ENCODE data around the gene IPO13. TPM values are rescaled to one million over a fixed set of nuclear protein-coding genes. Genes with fewer than 3 reads are reported as not detected.

Gene IPO13
- total and polyA plus RNA-seq, 10 of the 15 experiments (the other 5 are each of a cell fraction or from before 2014, with no cell fraction given) = 7.1 to 26.6 (median 15.9) TPM

DNA sequence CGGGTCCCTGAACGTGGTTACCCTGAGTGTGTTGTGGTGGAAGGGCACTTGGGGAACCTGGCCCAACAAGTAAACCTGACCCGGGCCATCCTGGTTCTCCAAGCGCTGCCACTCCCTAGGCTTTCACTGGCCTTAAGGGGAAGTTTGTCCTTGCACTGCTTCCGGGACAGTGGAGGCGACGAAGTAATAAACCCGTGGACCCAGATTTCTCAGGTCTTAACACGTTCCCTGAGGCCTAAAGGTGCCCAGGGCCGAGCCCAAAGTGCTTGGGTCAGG, 44.4 kb downstream of the IPO13 start:
- in situ Hi-C loops (cut with MboI) (no loop called here), intact Hi-C loops (cut with micrococcal nuclease; ENCODE audit: unreplicated experiment) (loop anchor here (5.0 kb wide), 1 partner anchor 41 kb away; the partner anchor contains the start of gene SLC6A9)
- ATAC-seq (no peak), DNase-seq (ENCODE audit: low read depth, low spot score) (no peak), FAIRE-seq (no peak)
- Histone ChIP-seq H2AFZ (ENCODE audit: control insufficient read depth, low read depth, low read length) (peak overlapping the region; percentile 91), H3K9me3 (replicated peaks; ENCODE audit: control insufficient read depth, insufficient read depth, low read length) (no peaks in the 10 kb centered on the region), H3K36me3 (ENCODE audit: control insufficient read depth in 2 of 2, insufficient read depth in 2 of 2, low read length in 1 of 2) (no peaks in the 10 kb centered on the region; a peak in 1 of 4 replicates), H3K27me3 (replicated peaks in 1 of 2; ENCODE audit: control insufficient read depth in 2 of 2, insufficient read depth in 2 of 2, low read length in 1 of 2) (no peaks in the 10 kb centered on the region), H3K4me1 (ENCODE audit: control insufficient read depth, insufficient read depth, low read length) (peaks cover 17% of the 10 kb centered on the region), H3K27ac (ENCODE audit: control insufficient read depth, insufficient read depth) (peak overlapping the region; percentile 42; the same call in 1 of the 2 replicates), H3K4me3 (peak overlapping the region; percentile 72), H3K4me2 (ENCODE audit: control insufficient read depth, insufficient read depth) (peak overlapping the region; percentile 23), H4K20me1 (ENCODE audit: control insufficient read depth, insufficient read depth) (no peaks in the 10 kb centered on the region), H3K79me2 (ENCODE audit: control insufficient read depth, insufficient read depth, low read length) (no peaks in the 10 kb centered on the region), H3K9ac (ENCODE audit: control insufficient read depth, insufficient read depth, low read length) (peak overlapping the region; percentile 39; the same call in 1 of the 2 replicates)
- BruUV-seq (replicated peaks) = no TSS peak
- CTCF ChIA-PET = interaction anchor here (1.1 to 2.5 kb wide), 3 partner anchors 15 to 227 kb away, joined by 3 to 23 read pairs (median 4); no protein-coding TSS in a partner anchor
- 2% methylated on average over 10 of the region's 10 CpGs for WGBS (ENCODE audit: insufficient coverage, insufficient replicate concordance, low lambda C conversion rate, missing lambda C conversion rate)
- SMC1A ChIA-PET (ENCODE audit: uncharacterized antibody, unreplicated experiment) = interaction anchor here (0.9 kb wide), 1 partner anchor 15 kb away, joined by 3 read pairs; no protein-coding TSS in a partner anchor
- POLR2A ChIA-PET = interaction anchor here (0.9 to 1.7 kb wide), 2 partner anchors 16 kb away, joined by 5 to 6 read pairs; partner anchors contain the start of gene ATP6V0B
- RAD21 ChIA-PET (ENCODE audit: unreplicated experiment) = interaction anchor here (0.6 to 1.6 kb wide), 2 partner anchors 16 to 47 kb away, joined by 3 to 4 read pairs; no protein-coding TSS in a partner anchor
- TF ChIP-seq SMARCA5 (IDR thresholded peaks at IDR 0.05) = no peak
- TF ChIP-seq POLR2AphosphoS5 (IDR thresholded peaks at IDR 0.05; ENCODE audit: low read length) = 0 out of 2 replicates have a peak, but pooled peaks have one; percentile 30
- TF ChIP-seq IKZF1 (conservative IDR thresholded peaks at IDR 0.05) = 0 out of 2 replicates have a peak, but pooled peaks have one; percentile 22
- no peak for TF ChIP-seq ZNF24 (IDR thresholded peaks at IDR 0.05)
- no peak for TF ChIP-seq POU2F2 (IDR thresholded peaks at IDR 0.05; ENCODE audit: borderline replicate concordance, low read depth, low read length)
- TF ChIP-seq IKZF2 (IDR thresholded peaks at IDR 0.05) = 0 out of 4 replicates have a peak, but pooled peaks of 1 of the 2 experiments have one; percentile 8
- no peak for TF ChIP-seq KLF5 (IDR thresholded peaks at IDR 0.05; ENCODE audit: partially characterized antibody)
- TF ChIP-seq SREBF1 (IDR thresholded peaks at IDR 0.05; ENCODE audit: low read length) = no peak

Measured in GM12878 (cell line).